CD4-positive, alpha-beta T cell treated with Interleukin-6 for 4 hours (primary cell): ENCODE results near the gene RNF168.
"Not testable (repeated sequence)": the region's sequence is repeated elsewhere in the genome, so short reads cannot be mapped to it uniquely, and the experiment has no call there.

Experiments used
- DNase-seq: peaks from one replicate; pipeline ENCODE4 v3.0.0-alpha.2; 2020; ENCODE audit warnings: mixed read lengths

The RNF168 gene

GRCh38 chr3:196503196-196504076, at the start of gene RNF168:
TSS of gene RNF168 (minus strand) at chr3:196503768. CDS start at chr3:196503173, 595 bp downstream.
- DNase-seq, result peak; percentile 95

- no peak for DNase-seq
Measured at GRCh38 chr3:196552253-196552652, 48.7 kb upstream of the RNF168 start.

GRCh38 chr3:196550172-196550571, 46.6 kb upstream of the RNF168 start:
- DNase-seq, result not testable (repeated sequence)

GRCh38 chr3:196549312-196549711, 45.7 kb upstream of the RNF168 start:
- not testable (repeated sequence) for DNase-seq

GRCh38 chr3:196547067-196547466, 43.5 kb upstream of the RNF168 start:
- no peak for DNase-seq

- DNase-seq, result no peak
Measured at GRCh38 chr3:196546537-196546936, 43.0 kb upstream of the RNF168 start.

- DNase-seq, result no peak
Measured at GRCh38 chr3:196544491-196544992, 41.0 kb upstream of the RNF168 start.

GRCh38 chr3:196541684-196542445, 38.3 kb upstream of the RNF168 start:
- no peak for DNase-seq

- DNase-seq, result peak; percentile 79
Measured at GRCh38 chr3:196537319-196537984, 33.9 kb upstream of the RNF168 start.

- DNase-seq, result no peak
Measured at GRCh38 chr3:196533260-196533681, 29.7 kb upstream of the RNF168 start.

- DNase-seq, result no peak
Measured at GRCh38 chr3:196531418-196531817, 27.9 kb upstream of the RNF168 start.

GRCh38 chr3:196528639-196529233, 25.2 kb upstream of the RNF168 start:
- peak; percentile 86 for DNase-seq

GRCh38 chr3:196525141-196525540, 21.6 kb upstream of the RNF168 start:
- no peak for DNase-seq

- no peak for DNase-seq
Measured at GRCh38 chr3:196524527-196524926, 21.0 kb upstream of the RNF168 start.

- DNase-seq, result no peak
Measured at GRCh38 chr3:196523841-196524240, 20.3 kb upstream of the RNF168 start.

- not testable (repeated sequence) for DNase-seq
Measured at GRCh38 chr3:196521291-196521690, 17.7 kb upstream of the RNF168 start.

- DNase-seq, result no peak
Measured at GRCh38 chr3:196519718-196520082, 16.1 kb upstream of the RNF168 start.

GRCh38 chr3:196518966-196519717, 15.6 kb upstream of the RNF168 start:
- DNase-seq, result peak; percentile 69

GRCh38 chr3:196517919-196518318, 14.4 kb upstream of the RNF168 start:
- no peak for DNase-seq

- DNase-seq, result no peak
Measured at GRCh38 chr3:196517162-196517800, 13.7 kb upstream of the RNF168 start.

- DNase-seq, result no peak
Measured at GRCh38 chr3:196514913-196515621, 11.5 kb upstream of the RNF168 start, which contains the start of gene SMCO1. TSS of gene SMCO1 (minus strand) at chr3:196515346. CDS start at chr3:196515209, 137 bp downstream.
